Astrocyte of the hippocampus (primary cell): ENCODE results near the gene ZNF821.
"Not testable (repeated sequence)": the region's sequence is repeated elsewhere in the genome, so short reads cannot be mapped to it uniquely, and the experiment has no call there.

Source experiments
- DNase-seq: peaks from one replicate; pipeline ENCODE4 v3.0.0; 2011; ENCODE audit warnings: low read depth, low spot score

Gene ZNF821, protein sequence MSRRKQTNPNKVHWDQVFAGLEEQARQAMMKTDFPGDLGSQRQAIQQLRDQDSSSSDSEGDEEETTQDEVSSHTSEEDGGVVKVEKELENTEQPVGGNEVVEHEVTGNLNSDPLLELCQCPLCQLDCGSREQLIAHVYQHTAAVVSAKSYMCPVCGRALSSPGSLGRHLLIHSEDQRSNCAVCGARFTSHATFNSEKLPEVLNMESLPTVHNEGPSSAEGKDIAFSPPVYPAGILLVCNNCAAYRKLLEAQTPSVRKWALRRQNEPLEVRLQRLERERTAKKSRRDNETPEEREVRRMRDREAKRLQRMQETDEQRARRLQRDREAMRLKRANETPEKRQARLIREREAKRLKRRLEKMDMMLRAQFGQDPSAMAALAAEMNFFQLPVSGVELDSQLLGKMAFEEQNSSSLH

DNA sequence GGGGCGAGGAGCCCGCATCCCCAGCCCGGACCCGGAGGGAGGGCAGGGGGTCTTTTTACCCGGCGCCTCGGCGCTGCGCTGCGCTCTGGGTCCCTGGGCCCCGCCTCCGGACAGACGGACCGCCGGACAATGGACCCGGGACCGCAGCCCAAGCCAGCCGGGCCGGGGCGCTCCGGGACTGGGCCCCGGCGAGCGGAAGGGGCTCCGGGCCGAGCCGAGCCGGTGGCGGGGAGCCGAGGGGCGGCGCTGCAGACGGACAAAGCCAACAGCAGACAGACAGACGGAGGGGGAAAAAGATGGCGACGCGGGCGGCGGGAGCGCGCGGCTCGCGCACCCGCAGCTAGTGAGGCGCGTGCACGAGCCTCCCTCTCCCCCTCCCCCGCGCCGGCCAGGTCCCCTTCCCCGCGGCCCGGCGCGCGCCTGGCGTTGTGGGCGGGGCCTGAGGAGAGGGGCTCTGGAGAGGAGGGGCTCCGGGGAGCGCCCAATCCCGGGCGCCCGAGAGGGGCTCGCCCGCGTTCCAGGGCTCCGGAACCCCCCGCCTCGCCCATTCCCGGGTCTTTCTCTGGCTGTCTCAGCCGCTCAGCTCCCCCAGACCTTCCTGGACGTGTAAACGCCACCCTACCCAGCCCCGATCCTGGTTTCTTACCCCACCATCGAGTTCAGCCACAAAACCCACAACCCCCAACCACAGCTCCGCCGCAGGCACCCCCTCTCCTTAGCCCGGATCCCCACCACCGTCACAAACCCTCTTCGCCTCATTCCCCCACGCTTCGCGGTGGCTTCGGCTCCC is at the start of gene ZNF821:
TSS of gene ZNF821 (minus strand) at position 334 of the 790 bp plus-strand sequence. CDS start 4,236 bp downstream, outside the sequence.
- DNase-seq: peak; percentile 93

DNA sequence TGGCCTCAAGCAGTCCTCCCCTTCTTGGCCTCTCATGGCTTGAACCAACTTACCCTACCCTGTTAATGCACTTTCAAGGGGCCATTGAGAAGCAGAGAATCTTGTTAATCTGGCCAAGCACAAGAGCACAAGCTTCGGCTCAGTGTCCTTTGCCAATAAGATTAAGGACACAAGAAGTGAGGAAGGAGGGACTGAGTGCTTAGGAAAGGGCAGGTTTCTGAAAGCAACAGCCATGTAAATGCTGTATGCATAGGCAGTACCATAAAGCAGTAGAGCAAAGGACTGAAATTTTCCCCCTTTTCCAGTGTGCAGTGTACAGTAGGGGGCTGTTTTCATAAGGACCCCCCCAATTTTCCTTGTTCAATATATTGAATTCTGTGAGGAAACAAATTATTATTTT is 49.0 kb upstream of the ZNF821 start:
- DNase-seq: no peak

DNA sequence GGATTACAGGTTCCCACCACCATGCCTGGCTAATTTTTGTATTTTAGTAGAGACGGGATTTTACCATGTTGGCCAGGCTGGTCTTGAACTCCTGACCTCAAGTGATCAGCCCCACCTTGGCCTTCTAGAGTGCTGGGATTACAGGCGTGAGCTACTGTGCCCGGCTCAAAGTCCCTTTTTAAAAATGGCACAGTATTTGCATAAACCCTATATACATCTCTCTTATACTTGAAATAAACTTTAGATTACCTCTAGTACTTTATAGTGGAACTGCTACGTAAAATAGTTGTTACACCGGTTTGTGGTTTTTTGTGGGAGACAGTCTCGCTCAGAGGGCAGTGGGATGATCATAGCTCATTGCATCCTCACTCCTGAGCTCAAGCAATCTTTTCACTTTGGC is 47.6 kb upstream of the ZNF821 start:
- DNase-seq: no peak

DNA sequence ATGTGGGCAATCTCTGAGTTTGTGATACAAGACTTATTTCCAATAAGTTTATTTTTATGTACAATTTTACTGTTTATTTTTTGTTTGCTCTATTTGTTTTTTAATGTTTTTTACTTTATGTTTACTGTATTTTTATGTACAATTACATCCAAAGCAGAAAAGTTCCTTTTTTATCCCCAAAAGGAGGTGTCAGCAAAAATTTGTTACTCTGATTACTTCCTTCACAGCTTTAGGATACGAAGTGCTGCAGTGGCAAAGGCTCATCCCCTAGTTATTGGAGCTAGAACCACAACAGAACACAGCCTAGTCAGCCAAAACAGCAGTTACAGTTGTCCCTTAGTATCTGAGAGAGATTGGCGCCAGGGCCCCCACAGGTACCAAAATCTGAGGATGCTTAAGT is 47.0 kb upstream of the ZNF821 start:
- no peak for DNase-seq

DNA sequence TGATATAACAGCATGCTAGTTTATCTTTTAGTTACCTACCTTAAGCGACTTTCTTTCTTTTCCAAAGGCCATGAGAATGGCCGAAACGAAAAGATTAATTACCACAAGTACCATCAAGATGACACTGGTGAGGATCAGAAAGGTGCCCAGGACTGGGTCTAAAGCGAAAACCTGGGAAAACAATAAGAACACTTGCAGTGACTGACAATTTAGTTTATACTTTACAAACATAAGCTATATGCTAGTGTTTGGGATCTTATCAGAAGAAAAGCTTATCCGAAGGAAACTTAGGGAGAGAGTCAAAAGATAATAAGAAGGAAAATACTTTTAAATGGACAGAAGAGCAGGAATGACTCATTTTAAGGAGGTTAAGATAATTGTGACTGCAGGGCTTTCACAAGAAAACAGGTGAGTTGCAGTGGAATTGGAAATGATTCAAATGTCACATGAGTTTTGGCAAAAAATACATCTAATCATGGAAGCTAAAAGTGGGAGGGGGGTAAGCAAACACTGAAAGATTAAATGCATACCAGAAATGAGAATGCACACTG is 46.1 kb upstream of the ZNF821 start:
- no peak for DNase-seq

DNA sequence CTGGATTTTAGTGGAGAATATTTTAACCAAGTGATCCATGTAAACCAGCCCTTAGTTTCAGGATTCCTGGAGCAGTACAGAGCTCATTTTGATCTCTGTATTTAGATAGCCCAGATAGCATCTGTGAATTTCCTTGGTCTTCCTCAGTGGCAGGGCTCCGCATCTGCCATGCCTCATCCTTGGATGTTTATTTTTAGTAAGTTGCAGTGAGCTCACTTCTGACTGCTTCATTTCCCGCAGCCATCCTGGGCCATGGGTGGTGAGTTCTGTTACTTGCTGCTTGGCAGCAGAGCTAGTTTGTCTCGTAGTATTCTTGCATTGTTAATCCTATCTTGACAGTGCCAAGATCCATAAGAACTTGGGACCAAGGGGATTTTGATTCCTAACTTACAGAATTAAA is 45.1 kb upstream of the ZNF821 start:
- DNase-seq: peak; percentile 68

DNA sequence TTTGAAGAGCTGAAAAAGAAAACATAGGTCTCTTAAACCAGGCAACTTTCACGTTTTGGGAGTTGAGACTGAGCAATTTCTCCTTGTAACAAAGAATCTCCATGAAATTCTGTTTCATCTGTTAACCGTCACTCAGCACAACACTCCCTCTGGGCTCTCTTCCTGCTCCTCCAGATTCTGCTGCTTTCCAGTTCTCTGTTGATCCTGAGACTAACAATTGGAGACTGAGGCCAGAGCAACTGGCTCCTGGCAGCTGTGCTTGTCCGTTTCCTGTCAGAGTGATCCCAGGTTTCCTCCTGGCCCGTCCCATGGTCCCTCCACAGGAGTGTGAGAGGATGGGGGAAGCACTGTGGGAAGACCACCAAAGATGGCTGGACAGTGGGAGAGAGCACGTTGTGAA is 43.8 kb upstream of the ZNF821 start:
- DNase-seq: no peak

DNA sequence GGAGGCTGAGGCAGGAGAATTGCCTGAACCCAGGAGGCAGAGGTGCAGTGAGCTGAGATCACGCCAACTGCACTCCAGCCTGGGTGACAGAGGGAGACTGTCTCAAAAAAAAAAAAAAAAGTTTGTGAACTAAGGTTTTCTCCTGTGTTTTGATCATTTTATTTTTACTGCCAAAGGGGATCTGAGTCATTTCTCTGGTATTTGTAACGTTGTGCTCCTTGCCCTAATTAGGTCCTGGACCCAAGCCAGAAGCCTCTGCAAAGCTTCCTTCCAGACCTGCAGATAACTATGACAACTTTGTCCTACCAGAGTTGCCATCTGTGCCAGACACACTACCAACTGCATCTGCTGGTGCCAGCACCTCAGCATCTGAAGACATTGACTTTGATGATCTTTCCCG is 43.4 kb upstream of the ZNF821 start:
- peak; percentile 96 for DNase-seq

DNA sequence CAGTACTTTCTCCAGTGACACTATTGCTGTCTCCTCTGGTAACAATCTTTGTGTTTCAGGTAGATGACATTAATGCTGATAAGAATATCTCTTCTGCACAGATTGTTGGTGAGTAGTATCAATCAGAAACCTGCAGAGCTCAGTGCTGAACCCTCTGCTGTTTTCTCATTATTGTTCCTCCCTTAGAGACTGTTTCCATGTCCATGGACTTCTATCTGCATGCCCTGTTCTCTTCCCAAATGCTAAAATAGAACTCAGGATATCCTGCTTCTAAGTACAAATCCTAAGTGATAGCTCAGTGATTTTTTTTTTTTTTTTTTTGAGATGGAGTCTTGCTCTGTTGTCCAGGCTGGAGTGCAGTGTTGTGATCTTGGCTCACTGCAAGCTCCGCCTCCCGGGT is 40.7 kb upstream of the ZNF821 start:
- no peak for DNase-seq

DNA sequence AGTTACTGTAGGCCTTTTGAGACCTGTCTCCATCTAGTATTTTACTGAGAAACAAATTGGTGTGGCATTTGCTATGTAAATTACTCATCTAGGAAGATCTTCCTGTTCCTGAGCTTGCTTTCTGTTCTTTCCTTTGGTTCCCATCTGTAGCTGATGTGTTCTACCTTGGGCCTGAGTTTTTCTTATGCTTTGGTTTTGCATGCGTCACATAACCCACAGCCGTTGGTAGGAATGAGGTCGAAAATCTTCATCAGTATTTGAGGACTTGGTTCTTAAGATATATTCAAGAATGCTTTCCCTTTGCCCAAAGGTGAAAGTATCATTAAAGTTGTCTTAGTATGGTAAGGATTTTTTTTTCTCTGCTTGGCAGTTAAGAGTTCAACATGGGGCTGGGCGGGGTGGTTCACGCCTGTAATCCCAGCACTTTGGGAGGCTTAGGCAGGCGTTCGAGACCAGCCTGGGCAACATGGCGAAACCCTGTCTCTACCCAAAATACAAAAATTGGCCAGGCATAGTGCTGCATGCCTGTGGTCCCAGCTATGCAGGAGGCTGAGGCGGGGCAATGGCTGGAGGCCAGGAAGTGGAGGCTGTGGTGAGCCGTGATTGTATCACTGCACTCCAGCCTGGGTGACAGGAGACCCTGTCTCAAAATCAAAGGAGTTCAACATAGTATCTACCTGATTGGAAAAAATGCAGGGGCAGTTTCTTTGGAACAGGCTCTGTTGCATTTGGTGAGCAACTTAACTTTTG is 40.1 kb upstream of the ZNF821 start:
- DNase-seq: peak; percentile 89

DNA sequence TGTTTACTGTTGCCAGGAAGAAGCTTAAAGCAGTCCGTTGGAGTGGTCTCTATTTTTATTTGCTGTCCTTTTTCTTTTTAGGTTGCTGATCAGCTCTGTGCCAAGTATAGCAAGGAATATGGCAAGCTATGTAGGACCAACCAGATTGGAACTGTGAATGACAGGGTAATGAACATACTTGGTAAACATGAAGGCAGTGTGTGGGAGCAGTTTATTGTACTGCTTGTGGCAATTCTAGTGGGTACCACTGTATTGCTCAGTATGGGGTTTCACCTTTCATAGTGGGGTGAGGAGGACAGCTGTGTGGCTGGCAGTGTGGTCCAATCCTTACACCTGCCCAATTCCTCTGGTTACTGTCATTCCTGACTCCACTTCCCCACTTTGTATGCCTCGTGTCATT is 36.7 kb upstream of the ZNF821 start:
- no peak for DNase-seq

DNA sequence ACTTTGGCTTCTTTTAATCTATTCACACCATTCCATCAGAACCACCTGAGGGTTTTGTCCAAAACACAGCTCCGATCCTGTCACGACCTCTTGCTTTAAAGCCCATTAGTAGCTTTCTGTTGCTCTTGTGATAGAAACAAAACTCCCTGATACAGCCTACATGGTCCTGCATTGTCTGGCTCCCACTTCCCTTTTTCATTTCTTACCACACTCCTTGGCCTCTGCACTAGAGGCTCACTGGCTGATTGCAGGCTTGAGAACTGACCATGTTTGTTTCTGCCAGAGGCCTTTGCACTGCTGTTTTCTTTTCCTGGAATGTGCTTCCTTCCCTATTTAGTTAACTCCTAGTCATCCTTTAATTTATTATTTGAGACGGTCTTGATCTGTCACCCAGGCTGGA is 35.1 kb upstream of the ZNF821 start:
- no peak for DNase-seq

DNA sequence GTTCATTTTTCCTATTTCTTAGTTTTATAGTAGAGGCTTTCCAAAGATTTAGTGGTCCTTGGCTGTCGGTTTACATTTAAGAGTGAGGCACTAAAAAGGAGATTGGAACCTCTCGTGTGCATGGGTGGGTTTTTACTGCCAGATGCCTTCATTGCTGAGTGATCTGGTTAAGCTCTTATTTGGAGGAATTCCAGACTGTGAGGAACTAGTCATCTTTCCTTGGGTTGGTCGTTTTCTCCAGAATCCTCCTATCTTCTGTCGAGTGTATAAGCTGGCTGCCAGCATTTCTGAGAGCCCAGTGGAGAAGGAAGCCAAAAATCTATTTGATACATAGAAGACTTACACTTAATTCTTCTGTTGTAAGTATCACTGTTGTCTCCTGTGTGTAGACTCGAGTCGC is 33.9 kb upstream of the ZNF821 start:
- peak; percentile 50 for DNase-seq

DNA sequence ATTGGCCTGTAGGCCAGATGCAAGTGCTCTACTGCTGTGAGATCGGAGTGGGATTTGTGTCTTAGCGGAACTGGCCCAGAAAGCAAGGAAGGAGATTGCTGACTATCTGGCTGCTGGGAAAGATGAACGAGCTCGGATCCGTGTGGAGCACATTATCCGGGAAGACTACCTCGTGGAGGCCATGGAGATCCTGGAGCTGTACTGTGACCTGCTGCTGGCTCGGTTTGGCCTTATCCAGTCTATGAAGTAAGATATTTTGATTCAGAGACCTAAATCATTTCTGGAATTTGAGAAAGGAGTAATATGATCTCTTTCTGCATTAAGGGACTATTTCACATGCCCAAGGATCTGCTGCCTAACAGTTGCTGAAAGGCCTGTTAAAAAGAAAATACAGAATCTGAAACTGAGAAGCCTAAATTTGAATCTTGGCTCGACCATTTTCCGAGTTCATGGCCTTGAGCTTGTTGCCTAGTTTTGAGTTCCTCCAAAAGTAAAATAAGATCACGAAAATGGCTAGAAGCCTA is 32.5 kb upstream of the ZNF821 start:
- no peak for DNase-seq

DNA sequence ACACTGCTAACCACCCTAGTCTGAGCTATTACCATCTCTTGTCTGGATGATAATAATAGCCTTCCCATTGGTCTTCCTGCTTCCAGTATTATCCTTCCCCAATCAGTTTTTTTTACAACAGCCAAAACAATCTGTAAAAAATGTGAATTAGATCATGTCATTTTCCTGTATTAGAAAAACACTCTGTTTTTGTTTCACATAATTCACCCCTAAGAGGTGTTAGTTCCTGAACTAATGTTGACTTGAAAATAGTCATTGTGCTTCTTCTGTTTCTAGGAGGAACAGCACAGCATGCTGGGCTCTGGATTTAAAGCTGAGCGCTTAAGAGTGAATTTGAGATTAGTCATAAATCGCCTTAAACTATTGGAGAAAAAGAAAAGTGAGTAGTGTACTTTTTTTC is 31.4 kb upstream of the ZNF821 start:
- no peak for DNase-seq

DNA sequence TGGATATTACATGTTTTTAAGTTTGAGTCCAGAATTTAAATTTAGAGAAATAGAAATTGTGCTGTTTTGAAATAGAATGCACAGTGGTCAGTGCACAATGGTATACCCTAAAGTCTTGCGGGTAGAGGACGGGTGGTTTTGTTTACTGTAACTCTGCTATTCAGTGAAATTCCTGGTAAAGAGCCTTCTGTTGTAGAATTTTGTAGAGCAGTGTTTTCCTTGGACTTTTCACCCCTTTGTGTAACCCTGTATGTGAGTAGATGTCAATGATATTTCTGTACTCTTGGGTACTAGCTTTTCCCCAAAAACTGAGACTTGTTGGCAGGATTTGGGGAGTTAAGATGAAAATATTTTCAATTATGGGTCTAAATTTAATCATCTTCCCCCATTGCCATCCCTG is 30.8 kb upstream of the ZNF821 start:
- no peak for DNase-seq

DNA sequence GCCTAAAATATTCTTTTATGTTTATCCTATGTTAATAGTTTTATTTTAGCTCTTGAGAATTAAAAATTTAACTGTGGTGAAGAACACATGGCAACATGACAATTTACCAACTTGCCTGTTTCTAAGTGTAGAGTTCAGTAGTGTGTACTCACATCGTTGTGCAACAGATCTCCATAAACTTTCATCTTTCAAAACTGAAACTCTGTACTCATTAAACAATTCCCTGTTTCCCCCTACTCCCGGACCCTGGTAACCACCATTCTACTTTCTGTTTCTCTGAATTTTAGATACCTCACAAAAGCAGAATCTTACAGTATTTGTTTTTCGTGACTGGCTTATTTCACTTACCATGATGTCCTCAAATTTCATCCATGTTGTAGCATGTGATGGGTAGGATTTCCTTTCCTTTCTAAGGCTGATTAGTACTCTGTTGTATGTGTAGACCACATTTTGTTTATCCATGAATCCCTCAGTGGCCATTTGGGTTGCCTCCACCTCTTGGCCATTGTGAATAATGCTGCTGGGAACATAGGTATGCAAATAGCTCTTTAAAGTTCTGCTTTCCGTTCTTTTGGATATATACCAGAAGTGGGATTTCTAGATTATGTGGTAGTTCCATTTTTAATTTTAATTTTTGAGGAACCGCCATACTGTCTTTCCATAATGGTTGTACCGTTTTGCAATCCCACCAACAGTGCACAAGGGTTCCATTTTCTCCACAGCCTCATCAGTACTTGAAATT is 28.7 kb upstream of the ZNF821 start:
- DNase-seq: no peak

DNA sequence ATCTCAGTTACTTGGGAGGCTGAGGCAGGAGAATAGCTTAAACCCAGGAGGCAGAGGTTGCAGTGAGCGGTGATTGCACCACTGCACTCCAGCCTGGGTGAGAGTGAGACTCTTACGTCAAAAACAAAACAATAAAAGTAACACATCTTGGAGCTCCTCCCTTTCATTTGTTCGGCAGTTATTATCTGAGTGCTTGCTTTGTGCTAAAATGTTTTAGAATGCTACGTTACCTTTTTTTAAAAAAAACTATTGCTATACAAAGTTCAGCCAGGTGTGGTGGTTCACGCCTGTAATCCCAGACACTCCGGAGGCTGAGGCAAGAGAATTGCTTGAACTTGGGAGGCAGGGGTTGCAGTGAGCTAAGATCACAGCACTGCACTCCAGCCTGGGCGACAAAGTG is 27.1 kb upstream of the ZNF821 start:
- no peak for DNase-seq

DNA sequence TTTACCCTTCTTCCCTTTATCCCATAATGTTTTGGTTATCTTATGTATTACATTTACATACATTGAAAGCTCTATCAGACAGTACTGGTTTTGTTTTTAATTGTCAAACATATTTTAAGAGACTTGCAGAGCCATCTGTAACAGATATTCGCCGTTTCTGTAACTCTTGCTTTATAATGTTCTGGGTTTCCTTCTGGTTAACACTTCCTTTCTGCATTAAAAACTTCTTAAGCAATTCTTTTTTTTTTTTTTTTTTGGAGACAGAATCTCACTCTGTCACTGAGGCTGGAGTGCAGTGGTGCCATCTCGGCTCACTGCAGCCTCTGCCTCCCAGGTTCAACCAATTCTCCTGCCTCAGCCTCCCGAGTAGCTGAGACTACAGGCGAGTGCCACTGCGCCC is 21.8 kb upstream of the ZNF821 start:
- DNase-seq: not testable (repeated sequence)

DNA sequence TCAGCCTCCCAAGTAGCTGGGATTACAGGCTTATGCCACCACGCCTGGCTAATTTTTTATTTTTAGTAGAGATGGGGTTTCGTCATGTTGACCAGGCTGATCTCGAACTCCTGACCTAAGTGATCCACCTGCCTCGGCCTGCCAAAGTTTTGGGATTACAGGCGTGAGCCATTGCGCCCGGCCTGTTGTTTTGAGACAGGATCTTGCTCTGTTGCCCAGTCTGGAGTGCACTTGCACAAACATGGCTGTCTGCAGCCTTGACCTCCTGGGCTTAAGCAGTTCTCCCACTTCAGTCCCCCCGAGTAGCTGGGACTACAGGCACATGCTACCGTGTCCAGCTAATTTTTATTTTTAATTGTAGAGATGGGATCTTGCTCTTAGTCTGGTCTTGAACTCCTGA is 20.3 kb upstream of the ZNF821 start:
- DNase-seq: no peak

DNA sequence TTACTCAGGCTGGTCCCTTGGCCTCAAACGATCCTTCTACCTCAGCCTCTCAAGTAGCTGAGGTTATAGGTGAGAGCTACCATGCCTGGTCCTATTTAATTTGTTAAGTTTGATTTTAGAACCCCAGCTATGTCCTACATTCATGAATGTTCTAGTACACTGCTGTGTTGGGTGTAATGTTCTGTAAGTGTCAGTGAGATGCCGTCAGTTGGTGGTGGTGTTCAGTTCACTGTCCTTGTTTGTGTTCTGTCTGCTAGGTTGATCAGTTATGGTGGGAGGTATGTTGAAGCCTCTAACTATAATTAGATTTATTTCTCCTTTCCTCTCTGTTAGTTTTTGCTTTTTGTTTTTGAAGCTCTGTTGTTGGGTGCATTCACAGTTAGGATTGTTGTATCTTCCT is 19.6 kb upstream of the ZNF821 start:
- DNase-seq: no peak
